HepG2 (cell line): ENCODE results near the gene PCYT2. TPM values are rescaled to one million over a fixed set of nuclear protein-coding genes. Genes with fewer than 3 reads are reported as not detected.
A peak's percentile ranks its signal among the peaks of the same experiment; 100 is the strongest.

Experiments used
- AGO1 ChIP-seq: fragments of 200-400 bp; formaldehyde crosslinking; IDR thresholded peaks from 2 replicates; pipeline ENCODE4 v1.6.1; 2017; ENCODE audit warnings: mild to moderate bottlenecking, low read depth, low read length, moderate library complexity; ENCODE audit not compliant: poor library complexity, severe bottlenecking
- ATM ChIP-seq: fragments of 450-650 bp; IDR thresholded peaks from 2 replicates; pipeline ENCODE4 v1.7.1; 2017; ENCODE audit warnings: mild to moderate bottlenecking, borderline replicate concordance
- ESRRA ChIP-seq: sonication (generic); formaldehyde crosslinking; IDR thresholded peaks from 2 replicates; pipeline ENCODE4 v1.5.1; 2020; ENCODE audit warnings: mild to moderate bottlenecking, low read depth, missing genetic modification reagents
- POLR2G ChIP-seq: fragments of 200-400 bp; formaldehyde crosslinking; IDR thresholded peaks from 2 replicates; pipeline ENCODE4 v1.6.1; 2018; ENCODE audit warnings: mild to moderate bottlenecking, low read depth, low read length, moderate library complexity
- SMAD3 ChIP-seq: sonication (generic); formaldehyde crosslinking; IDR thresholded peaks from 2 replicates; pipeline ENCODE4 v1.4.0; 2020; ENCODE audit warnings: missing genetic modification reagents
- SRSF1 ChIP-seq: fragments of 200-400 bp; formaldehyde crosslinking; optimal IDR thresholded peaks from 2 replicates; pipeline ENCODE3; 2017; ENCODE audit warnings: mild to moderate bottlenecking, low read depth, low read length, moderate library complexity
- TAF1 ChIP-seq: sonication (generic); formaldehyde crosslinking; IDR thresholded peaks from 2 replicates; pipeline ENCODE4 v1.4.0; 2020; ENCODE audit warnings: missing genetic modification reagents
- ZNF138 ChIP-seq: sonication (generic); formaldehyde crosslinking; IDR thresholded peaks from 2 replicates; pipeline ENCODE4 v1.5.0; 2020; ENCODE audit warnings: mild to moderate bottlenecking, low read depth, missing genetic modification reagents
- ZNF44 ChIP-seq: sonication (generic); formaldehyde crosslinking; IDR thresholded peaks from 2 replicates; pipeline ENCODE4 v1.5.1; 2020; ENCODE audit warnings: mild to moderate bottlenecking, missing genetic modification reagents
- polyA plus RNA-seq, 8 experiments: library from polyadenylated mRNA; depleted of rRNA in 3 of 8; stranded (reverse) in 7 of 8; unstranded in 1 of 8; fragments of >200 nt; fragmentation: Illumina TruSeq in 4 of 8; extraction: Trizol in 4 of 8; gene quantifications; 2 replicates each; pipeline versions ENCODE4 v1.2.1 to v1.2.3, GENCODE V29; 2011 to 2016; ENCODE audit warnings: low read depth in 4 of 8, missing spikeins in 1 of 8, mixed read lengths in 1 of 8; ENCODE audit not compliant: insufficient read depth in 1 of 8
- total RNA-seq, 5 experiments: library from RNA; depleted of rRNA; stranded (reverse); fragments of >200 nt; fragmentation: Illumina TruSeq; extraction: Trizol; gene quantifications; 2 replicates each; pipeline ENCODE4 v1.2.3, GENCODE V29; 2016; ENCODE audit warnings: low read depth in 1 of 5
- TF ChIP-seq, protein P1 (sequence below): sonication (generic); formaldehyde crosslinking; IDR thresholded peaks from 2 replicates; pipeline ENCODE4 v1.4.0; 2020; ENCODE audit warnings: missing genetic modification reagents; ENCODE audit errors: not compliant biosample characterization
- TF ChIP-seq, protein P2 (sequence below): sonication (generic); formaldehyde crosslinking; IDR thresholded peaks from 2 replicates; pipeline ENCODE4 v1.5.0; 2020; ENCODE audit warnings: mild to moderate bottlenecking, missing genetic modification reagents
- TF ChIP-seq, protein P3 (sequence below), 2 experiments: fragments of 450-650 bp in 1 of 2; sonication (generic) in 1 of 2; formaldehyde crosslinking in 1 of 2; IDR thresholded peaks; 2 replicates each; pipeline versions ENCODE4 v1.6.1 to v1.8.0; 2016 to 2022; ENCODE audit warnings: antibody characterized with exemption in 1 of 2, mild to moderate bottlenecking in 1 of 2, missing genetic modification reagents in 1 of 2
- TF ChIP-seq, protein P4 (sequence below): sonication (generic); formaldehyde crosslinking; IDR thresholded peaks from 2 replicates; pipeline ENCODE4 v1.5.1; 2020; ENCODE audit warnings: missing genetic modification reagents, mild to moderate bottlenecking, borderline replicate concordance
- TF ChIP-seq, protein P5 (sequence below): sonication (generic); formaldehyde crosslinking; IDR thresholded peaks from 2 replicates; pipeline ENCODE4 v1.5.1; 2020; ENCODE audit warnings: mild to moderate bottlenecking, moderate library complexity, missing genetic modification reagents

Gene PCYT2
- total and polyA plus RNA-seq, 2 of the 13 experiments (the other 11 are each of a cell fraction or from before 2014, with no cell fraction given), result 147 to 297 TPM

DNA sequence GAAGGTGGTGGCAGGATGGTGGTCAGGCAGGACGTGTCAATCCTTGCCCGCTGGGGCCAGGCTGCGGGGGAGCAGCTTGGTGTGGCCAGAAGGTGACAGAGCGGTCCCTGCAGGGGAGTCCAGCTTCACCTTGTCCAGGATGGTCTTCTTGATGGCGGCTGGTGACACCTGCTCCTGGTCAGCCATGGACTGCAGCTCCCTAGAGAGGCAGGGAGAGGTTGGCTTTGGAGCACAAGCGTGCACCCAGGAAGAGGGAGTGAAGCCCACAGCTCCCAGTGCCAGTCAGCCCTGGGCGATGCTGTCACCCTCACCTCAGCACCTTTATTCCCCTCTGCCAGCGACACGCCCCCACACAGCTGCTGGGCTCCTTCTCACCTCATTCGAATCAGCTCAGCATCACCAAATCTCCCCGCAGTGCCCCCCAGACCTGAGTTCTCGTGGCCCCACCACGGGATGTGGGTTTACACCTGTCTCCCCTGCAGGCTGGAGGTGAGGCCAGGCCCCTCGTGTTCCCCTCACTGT lies 22.0 kb upstream of the PCYT2 start (continued):
- TF ChIP-seq TAF1 (no peak), SRSF1 (no peak), POLR2G (peak; percentile 30; the same call in 1 of the 2 replicates), ZNF138 (CRISPR knock-in tag) (0 out of 2 replicates have a peak, but pooled peaks have one; percentile 51), SMAD3 (no peak), ZNF44 (CRISPR knock-in tag) (no peak), AGO1 (peak; percentile 90), ESRRA (CRISPR knock-in tag) (no peak), ATM (no peak)
- TF ChIP-seq, protein P1, sequence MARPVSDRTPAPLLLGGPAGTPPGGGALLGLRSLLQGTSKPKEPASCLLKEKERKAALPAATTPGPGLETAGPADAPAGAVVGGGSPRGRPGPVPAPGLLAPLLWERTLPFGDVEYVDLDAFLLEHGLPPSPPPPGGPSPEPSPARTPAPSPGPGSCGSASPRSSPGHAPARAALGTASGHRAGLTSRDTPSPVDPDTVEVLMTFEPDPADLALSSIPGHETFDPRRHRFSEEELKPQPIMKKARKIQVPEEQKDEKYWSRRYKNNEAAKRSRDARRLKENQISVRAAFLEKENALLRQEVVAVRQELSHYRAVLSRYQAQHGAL (CRISPR knock-in tag), result no peak
- TF ChIP-seq, protein P2, sequence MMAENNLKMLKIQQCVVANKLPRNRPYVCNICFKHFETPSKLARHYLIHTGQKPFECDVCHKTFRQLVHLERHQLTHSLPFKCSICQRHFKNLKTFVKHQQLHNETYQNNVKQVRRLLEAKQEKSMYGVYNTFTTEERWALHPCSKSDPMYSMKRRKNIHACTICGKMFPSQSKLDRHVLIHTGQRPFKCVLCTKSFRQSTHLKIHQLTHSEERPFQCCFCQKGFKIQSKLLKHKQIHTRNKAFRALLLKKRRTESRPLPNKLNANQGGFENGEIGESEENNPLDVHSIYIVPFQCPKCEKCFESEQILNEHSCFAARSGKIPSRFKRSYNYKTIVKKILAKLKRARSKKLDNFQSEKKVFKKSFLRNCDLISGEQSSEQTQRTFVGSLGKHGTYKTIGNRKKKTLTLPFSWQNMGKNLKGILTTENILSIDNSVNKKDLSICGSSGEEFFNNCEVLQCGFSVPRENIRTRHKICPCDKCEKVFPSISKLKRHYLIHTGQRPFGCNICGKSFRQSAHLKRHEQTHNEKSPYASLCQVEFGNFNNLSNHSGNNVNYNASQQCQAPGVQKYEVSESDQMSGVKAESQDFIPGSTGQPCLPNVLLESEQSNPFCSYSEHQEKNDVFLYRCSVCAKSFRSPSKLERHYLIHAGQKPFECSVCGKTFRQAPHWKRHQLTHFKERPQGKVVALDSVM, result no peak
- TF ChIP-seq, protein P3, sequence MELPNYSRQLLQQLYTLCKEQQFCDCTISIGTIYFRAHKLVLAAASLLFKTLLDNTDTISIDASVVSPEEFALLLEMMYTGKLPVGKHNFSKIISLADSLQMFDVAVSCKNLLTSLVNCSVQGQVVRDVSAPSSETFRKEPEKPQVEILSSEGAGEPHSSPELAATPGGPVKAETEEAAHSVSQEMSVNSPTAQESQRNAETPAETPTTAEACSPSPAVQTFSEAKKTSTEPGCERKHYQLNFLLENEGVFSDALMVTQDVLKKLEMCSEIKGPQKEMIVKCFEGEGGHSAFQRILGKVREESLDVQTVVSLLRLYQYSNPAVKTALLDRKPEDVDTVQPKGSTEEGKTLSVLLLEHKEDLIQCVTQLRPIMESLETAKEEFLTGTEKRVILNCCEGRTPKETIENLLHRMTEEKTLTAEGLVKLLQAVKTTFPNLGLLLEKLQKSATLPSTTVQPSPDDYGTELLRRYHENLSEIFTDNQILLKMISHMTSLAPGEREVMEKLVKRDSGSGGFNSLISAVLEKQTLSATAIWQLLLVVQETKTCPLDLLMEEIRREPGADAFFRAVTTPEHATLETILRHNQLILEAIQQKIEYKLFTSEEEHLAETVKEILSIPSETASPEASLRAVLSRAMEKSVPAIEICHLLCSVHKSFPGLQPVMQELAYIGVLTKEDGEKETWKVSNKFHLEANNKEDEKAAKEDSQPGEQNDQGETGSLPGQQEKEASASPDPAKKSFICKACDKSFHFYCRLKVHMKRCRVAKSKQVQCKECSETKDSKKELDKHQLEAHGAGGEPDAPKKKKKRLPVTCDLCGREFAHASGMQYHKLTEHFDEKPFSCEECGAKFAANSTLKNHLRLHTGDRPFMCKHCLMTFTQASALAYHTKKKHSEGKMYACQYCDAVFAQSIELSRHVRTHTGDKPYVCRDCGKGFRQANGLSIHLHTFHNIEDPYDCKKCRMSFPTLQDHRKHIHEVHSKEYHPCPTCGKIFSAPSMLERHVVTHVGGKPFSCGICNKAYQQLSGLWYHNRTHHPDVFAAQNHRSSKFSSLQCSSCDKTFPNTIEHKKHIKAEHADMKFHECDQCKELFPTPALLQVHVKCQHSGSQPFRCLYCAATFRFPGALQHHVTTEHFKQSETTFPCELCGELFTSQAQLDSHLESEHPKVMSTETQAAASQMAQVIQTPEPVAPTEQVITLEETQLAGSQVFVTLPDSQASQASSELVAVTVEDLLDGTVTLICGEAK (IDR thresholded peaks at IDR 0.05), result no peak
- TF ChIP-seq, protein P3 (CRISPR knock-in tag; IDR thresholded peaks at IDR 0.05), result 0 out of 2 replicates have a peak, but pooled peaks have one; percentile 51
- TF ChIP-seq, protein P4, sequence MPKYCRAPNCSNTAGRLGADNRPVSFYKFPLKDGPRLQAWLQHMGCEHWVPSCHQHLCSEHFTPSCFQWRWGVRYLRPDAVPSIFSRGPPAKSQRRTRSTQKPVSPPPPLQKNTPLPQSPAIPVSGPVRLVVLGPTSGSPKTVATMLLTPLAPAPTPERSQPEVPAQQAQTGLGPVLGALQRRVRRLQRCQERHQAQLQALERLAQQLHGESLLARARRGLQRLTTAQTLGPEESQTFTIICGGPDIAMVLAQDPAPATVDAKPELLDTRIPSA, result no peak
- TF ChIP-seq, protein P5, sequence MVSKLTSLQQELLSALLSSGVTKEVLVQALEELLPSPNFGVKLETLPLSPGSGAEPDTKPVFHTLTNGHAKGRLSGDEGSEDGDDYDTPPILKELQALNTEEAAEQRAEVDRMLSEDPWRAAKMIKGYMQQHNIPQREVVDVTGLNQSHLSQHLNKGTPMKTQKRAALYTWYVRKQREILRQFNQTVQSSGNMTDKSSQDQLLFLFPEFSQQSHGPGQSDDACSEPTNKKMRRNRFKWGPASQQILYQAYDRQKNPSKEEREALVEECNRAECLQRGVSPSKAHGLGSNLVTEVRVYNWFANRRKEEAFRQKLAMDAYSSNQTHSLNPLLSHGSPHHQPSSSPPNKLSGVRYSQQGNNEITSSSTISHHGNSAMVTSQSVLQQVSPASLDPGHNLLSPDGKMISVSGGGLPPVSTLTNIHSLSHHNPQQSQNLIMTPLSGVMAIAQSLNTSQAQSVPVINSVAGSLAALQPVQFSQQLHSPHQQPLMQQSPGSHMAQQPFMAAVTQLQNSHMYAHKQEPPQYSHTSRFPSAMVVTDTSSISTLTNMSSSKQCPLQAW (CRISPR knock-in tag), result 0 out of 2 replicates have a peak, but pooled peaks have one; percentile 14
